Activated naive CD4-positive, alpha-beta T cell treated with anti-CD3 and anti-CD28 coated beads for 36 hours (primary cell): ENCODE results near the gene IGF2BP1. TPM values are rescaled to one million over a fixed set of nuclear protein-coding genes. Genes with fewer than 3 reads are reported as not detected.
"Not testable (repeated sequence)": the region's sequence is repeated elsewhere in the genome, so short reads cannot be mapped to it uniquely, and the experiment has no call there.

Source experiments
- CTCF ChIA-PET: fragments of 350-600 bp; sonication (Branson Sonifier 250); formaldehyde crosslinking; loops from one replicate; lab custom pipeline; 2021; ENCODE audit warnings: antibody characterized with exemption; lab: Charles Lee
- DNase-seq: peaks from one replicate; pipeline ENCODE4 v3.0.0-alpha.2; 2020
- H3K27ac Mint-ChIP-seq: one replicate; pipeline ENCODE4 v1.8.0; 2021; ENCODE audit warnings: mild to moderate bottlenecking, mixed read lengths
- H3K27me3 Mint-ChIP-seq: one replicate; pipeline ENCODE4 v1.8.0; 2021; ENCODE audit warnings: low read depth, mixed read lengths
- H3K36me3 Mint-ChIP-seq: one replicate; pipeline ENCODE4 v1.8.0; 2021; ENCODE audit warnings: low read depth, mixed read lengths
- H3K4me1 Mint-ChIP-seq: one replicate; pipeline ENCODE4 v1.8.0; 2021; ENCODE audit warnings: low read depth, mixed read lengths
- H3K4me3 Mint-ChIP-seq: one replicate; pipeline ENCODE4 v1.8.0; 2021; ENCODE audit warnings: mild to moderate bottlenecking, moderate library complexity, mixed read lengths
- H3K9me3 Mint-ChIP-seq: one replicate; pipeline ENCODE4 v1.8.0; 2021; ENCODE audit warnings: mixed read lengths
- intact Hi-C: fragments of 100-400 bp; cut with micrococcal nuclease; formaldehyde crosslinking; loops from one replicate; pipeline ENCODE4 v1.15.1; 2023
- total RNA-seq, 2 experiments: library from RNA; stranded (reverse); gene quantifications; one replicate each; pipeline ENCODE4 v1.2.3, GENCODE V29; 2021

Gene IGF2BP1
- total RNA-seq, 2 experiments from 2014 or later: 0.57 to 0.60 TPM

- intact Hi-C loops: no loop called here
- Mint-ChIP-seq H3K4me3 (no peak overlapping the region), H3K36me3 (no peaks in the 10 kb centered on the region), H3K27ac (no peak overlapping the region), H3K27me3 (peaks cover 2% of the 10 kb centered on the region), H3K9me3 (no peaks in the 10 kb centered on the region), H3K4me1 (no peaks in the 10 kb centered on the region)
- no peak for DNase-seq
- CTCF ChIA-PET: interaction anchor here (0.6 kb wide), 1 partner anchor 232 kb away, joined by 3 read pairs; no protein-coding TSS in a partner anchor
Observed at GRCh38 chr17:49024523-49024922, 27.3 kb downstream of the IGF2BP1 start.

DNA sequence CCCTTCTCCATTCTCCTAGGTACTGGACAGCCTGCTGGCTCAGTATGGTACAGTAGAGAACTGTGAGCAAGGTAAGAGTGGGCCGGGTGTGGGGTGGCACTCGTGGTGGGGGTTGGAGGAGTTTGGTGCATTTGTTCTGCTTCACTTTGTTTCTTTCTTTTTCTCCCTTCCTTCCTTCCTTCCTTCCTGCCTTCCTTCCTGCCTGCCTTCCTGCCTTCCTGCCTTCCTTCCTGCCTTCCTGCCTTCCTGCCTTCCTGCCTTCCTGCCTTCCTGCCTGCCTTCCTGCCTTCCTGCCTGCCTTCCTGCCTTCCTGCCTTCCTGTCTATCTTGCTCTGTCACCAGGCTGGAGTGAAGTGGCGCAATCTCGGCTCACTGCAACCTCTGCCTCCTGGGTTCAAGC lies 29.3 kb downstream of the IGF2BP1 start:
- H3K4me1 Mint-ChIP-seq, H3K27ac Mint-ChIP-seq, H3K27me3 Mint-ChIP-seq, H3K9me3 Mint-ChIP-seq, H3K4me3 Mint-ChIP-seq, CTCF ChIA-PET, H3K36me3 Mint-ChIP-seq, intact Hi-C loops, DNase-seq: not testable (repeated sequence)

DNA sequence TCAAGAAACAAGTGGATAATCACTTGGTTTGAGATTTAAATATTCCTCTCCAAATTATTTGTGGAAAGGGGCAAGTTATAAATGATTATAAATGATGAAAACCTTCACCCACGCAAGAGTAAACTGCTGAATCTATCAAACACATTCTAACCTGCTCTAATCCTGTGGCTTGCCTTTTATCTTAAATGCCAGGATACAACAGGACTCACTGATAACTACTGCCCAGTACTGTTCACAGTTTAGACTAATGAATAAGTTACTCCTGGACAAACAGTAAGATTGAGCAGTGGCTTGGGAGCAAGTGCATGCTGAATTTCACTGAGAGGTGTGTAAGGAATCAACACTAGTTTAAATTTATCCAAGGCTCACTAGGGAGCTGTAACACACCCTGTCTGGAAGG lies 31.1 kb downstream of the IGF2BP1 start:
- intact Hi-C loops: no loop called here
- DNase-seq: no peak
- Mint-ChIP-seq H3K27me3 (peaks cover 2% of the 10 kb centered on the region), H3K27ac (no peak overlapping the region), H3K4me1 (peaks cover 4% of the 10 kb centered on the region), H3K36me3 (no peaks in the 10 kb centered on the region), H3K4me3 (no peak overlapping the region), H3K9me3 (no peaks in the 10 kb centered on the region)
- CTCF ChIA-PET: interaction anchor here (2.1 kb wide), 1 partner anchor 149 kb away, joined by 5 read pairs; no protein-coding TSS in a partner anchor

GRCh38 chr17:49029801-49030200 lies 32.6 kb downstream of the IGF2BP1 start:
- CTCF ChIA-PET: interaction anchor here (0.7 to 2.1 kb wide), 3 partner anchors 15 to 151 kb away, joined by 5 to 8 read pairs (median 5); no protein-coding TSS in a partner anchor
- Mint-ChIP-seq H3K9me3 (no peaks in the 10 kb centered on the region), H3K4me3 (no peak overlapping the region), H3K4me1 (peaks cover 4% of the 10 kb centered on the region), H3K27me3 (peaks cover 2% of the 10 kb centered on the region), H3K36me3 (no peaks in the 10 kb centered on the region), H3K27ac (no peak overlapping the region)
- no peak for DNase-seq
- intact Hi-C loops: no loop called here

DNA sequence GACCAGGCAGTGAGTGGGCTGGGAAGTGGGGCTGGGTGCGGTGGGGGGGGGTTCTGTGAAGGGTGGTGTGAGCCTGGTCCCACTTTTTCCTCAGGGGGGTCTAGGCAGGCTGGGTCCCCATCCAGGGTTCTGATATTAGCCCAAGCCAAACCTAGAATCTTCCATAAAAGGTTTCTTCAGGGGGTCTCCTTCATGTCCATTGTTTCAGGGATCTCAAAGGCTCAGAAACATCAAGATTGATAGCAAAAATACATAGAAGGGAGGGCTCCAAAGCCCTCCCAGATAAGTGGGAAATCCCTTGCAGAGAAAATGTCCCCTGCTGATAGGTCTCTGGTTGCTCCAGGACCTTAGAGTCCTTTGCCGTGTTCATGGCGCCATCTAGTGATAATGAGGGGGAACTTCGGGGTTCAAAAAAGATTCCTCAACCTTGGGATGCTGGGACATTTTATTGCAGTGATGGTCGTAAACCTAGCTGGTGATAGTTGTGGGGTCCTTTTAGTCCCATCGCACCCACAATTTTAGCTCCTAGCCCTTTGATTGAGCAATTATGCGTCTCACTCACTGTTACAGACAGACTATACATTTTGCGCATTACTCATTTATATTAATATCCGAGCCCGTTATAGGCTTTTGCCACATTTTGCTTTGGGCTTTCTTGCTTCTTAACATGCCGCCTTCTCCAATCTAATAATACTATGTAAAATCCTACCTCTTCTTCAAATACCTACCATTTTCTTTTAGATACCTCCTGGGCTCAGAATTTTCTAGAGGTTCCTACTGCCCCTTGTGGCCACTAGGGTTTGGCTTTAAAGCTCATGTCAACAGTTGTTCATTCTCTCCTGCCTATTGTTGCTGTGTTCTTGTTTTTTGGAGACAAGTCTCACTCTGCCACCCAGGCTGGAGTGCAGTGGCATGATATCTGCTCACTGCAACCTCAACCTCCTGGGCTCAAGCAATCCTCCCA lies 35.1 kb downstream of the IGF2BP1 start:
- Mint-ChIP-seq H3K4me1 (peaks cover 4% of the 10 kb centered on the region), H3K4me3 (no peak overlapping the region), H3K36me3 (no peaks in the 10 kb centered on the region), H3K9me3 (peaks cover 1% of the 10 kb centered on the region), H3K27me3 (peaks cover 4% of the 10 kb centered on the region), H3K27ac (no peak overlapping the region)
- DNase-seq: peak; percentile 65
- CTCF ChIA-PET: interaction anchor here (0.6 to 2.6 kb wide), 38 partner anchors 11 to 417 kb away, joined by 3 to 14 read pairs (median 4); partner anchors contain the start of genes ATP5MC1 and GIP
- intact Hi-C loops: loop anchor here (1.0 to 2.0 kb wide), 7 partner anchors 78 to 354 kb away; no protein-coding TSS in a partner anchor

DNA sequence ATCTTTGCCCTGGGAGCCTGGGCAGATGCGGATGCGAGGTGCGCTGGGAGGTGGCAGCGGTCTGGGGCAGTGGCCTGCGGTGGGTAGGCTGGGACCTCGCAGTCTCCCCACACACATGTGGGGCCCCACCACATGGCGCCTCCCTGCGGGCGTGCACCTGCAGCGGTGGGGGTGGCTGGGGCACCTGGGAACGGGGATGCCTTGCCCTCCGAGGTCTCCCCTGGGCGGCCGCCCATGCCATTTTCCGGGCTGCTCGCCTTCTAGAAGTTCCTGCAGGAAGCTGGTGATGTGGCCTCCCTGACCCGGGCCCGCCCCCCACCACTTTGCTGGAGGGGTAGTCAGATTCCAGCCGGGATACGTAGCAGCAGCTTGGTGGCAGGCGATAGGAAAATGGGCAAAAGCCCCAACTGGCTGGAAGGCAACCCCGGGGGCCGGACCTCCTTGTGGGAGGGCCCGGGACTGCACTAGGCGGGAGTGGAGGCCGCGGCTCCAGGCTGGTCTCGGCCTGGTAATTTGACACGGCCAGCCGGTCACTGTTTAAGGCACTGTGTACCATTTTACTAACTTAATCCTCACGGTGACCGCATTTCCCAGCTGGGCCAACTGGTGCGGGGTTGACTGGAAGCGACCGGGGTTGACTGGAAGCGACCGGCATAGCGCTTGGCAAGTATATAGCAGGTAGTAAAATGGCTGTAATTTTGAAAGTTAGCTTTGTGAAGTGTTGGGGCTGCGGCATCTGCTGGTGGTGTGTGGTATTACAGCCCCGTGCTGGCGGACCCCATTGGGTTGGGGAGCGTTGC lies 38.5 kb downstream of the IGF2BP1 start:
- CTCF ChIA-PET: interaction anchor here (0.6 to 2.3 kb wide), 8 partner anchors 24 to 357 kb away, joined by 3 to 13 read pairs (median 4); partner anchors contain the start of genes IGF2BP1 and SNF8
- intact Hi-C loops: no loop called here
- DNase-seq: peak; percentile 42
- Mint-ChIP-seq H3K4me3 (no peak overlapping the region), H3K27ac (no peak overlapping the region), H3K27me3 (peaks cover 4% of the 10 kb centered on the region), H3K9me3 (peaks cover 1% of the 10 kb centered on the region), H3K36me3 (no peaks in the 10 kb centered on the region), H3K4me1 (peaks cover 4% of the 10 kb centered on the region)

DNA sequence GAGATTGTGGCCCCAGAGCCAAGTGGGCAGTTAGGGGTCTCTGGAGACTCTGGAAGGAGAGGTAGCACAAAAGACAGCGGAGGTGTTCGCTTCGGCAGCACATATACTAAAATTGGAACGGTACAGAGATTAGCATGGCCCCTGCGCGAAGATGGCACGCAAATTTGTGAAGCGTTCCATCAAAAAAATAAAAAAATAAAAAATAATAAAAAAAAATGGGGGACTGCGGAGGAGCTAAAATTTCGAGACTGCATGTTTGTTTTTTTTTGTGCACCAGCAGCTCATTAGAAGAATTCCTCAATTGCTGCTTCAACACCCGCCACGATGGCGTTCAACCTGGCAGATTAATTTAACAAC lies 39.1 kb downstream of the IGF2BP1 start:
- Mint-ChIP-seq H3K36me3 (no peaks in the 10 kb centered on the region), H3K27ac (no peak overlapping the region), H3K27me3 (peaks cover 4% of the 10 kb centered on the region), H3K9me3 (peaks cover 1% of the 10 kb centered on the region), H3K4me1 (peaks cover 4% of the 10 kb centered on the region), H3K4me3 (no peak overlapping the region)
- intact Hi-C loops: no loop called here
- CTCF ChIA-PET: interaction anchor here (0.6 to 2.3 kb wide), 9 partner anchors 25 to 482 kb away, joined by 3 to 13 read pairs (median 4); partner anchors contain the start of gene IGF2BP1
- no peak for DNase-seq

- CTCF ChIA-PET: no interaction called here
- DNase-seq: no peak
- H3K4me1 Mint-ChIP-seq: no peaks in the 10 kb centered on the region
- H3K27ac Mint-ChIP-seq: no peak overlapping the region
- H3K4me3 Mint-ChIP-seq: no peak overlapping the region
- H3K27me3 Mint-ChIP-seq: peaks cover 3% of the 10 kb centered on the region
- no peaks in the 10 kb centered on the region for H3K36me3 Mint-ChIP-seq
- intact Hi-C loops: no loop called here
- peaks cover 1% of the 10 kb centered on the region for H3K9me3 Mint-ChIP-seq
Observed at GRCh38 chr17:49038138-49038537, 41.0 kb downstream of the IGF2BP1 start.

DNA sequence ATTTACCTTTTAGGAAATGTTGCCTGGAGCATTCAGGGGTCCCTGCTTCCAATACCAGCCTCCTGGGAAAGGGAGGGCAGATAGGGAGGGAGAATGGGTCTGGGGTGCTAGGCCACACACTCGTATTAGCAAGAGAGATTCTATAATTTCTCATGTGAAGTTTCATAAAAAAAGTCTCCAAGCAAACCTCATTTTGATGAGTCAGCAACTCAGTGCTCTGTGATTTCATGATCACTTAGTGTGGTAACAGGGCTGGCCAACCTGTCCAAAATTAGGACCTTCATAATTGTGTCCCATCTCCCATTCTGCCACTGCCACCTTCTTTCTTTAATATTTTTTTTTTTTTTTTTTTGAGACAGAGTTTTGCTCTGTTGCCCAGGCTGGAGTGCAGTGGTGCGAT lies 41.4 kb downstream of the IGF2BP1 start:
- Mint-ChIP-seq H3K4me1 (no peaks in the 10 kb centered on the region), H3K27ac (no peak overlapping the region), H3K36me3 (no peaks in the 10 kb centered on the region), H3K4me3 (no peak overlapping the region), H3K27me3 (peaks cover 3% of the 10 kb centered on the region), H3K9me3 (peaks cover 1% of the 10 kb centered on the region)
- DNase-seq: no peak
- intact Hi-C loops: no loop called here
- CTCF ChIA-PET: no interaction called here

DNA sequence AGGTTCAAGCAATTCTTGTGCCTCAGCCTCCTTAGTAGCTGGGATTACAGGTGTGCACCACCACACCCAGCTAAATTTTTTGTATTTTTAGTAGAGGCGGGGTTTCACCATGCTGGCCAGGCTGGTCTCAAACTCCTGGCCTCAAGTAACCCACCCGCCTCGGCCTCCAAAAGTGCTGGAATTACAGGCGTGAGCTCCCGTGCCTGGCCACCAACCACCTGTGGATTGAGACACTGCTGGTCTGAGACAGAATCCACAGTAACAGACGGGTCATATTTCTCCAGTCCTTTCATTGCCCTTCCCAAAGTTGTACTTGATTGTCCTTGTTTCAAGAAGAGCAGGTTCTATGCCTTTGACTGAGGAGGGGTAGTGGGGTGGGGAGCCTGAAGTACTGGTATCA lies 42.3 kb downstream of the IGF2BP1 start:
- H3K4me1 Mint-ChIP-seq, DNase-seq, H3K27me3 Mint-ChIP-seq, H3K9me3 Mint-ChIP-seq, H3K36me3 Mint-ChIP-seq, H3K4me3 Mint-ChIP-seq, intact Hi-C loops, H3K27ac Mint-ChIP-seq: not testable (repeated sequence)
- CTCF ChIA-PET: interaction anchor here (1.0 kb wide), 2 partner anchors 83 to 361 kb away, joined by 4 to 5 read pairs; no protein-coding TSS in a partner anchor

DNA sequence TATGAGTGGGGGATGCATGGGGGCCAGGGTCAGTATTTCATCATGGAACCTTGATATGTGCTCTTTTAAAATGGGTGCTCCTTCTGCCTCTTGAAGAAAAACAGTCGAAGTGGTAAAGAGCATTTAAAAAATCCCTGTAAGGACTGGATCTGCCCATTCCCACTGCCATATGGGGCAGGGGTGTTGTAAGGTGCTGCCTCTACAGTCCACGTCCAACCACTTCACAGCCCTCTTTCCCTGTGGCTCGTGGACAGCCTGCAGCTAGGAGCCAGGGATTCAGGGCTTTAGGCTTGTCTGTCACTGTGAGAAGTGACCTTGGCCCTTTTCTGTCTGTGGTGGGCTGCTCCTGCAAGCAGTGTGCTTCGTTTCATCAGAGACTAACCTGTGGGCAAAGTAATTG lies 44.3 kb downstream of the IGF2BP1 start:
- H3K27ac Mint-ChIP-seq: no peak overlapping the region
- H3K4me1 Mint-ChIP-seq: no peaks in the 10 kb centered on the region
- H3K4me3 Mint-ChIP-seq: no peak overlapping the region
- peaks cover 3% of the 10 kb centered on the region for H3K27me3 Mint-ChIP-seq
- CTCF ChIA-PET: no interaction called here
- no peak for DNase-seq
- H3K9me3 Mint-ChIP-seq: no peaks in the 10 kb centered on the region
- H3K36me3 Mint-ChIP-seq: no peaks in the 10 kb centered on the region
- intact Hi-C loops: no loop called here

DNA sequence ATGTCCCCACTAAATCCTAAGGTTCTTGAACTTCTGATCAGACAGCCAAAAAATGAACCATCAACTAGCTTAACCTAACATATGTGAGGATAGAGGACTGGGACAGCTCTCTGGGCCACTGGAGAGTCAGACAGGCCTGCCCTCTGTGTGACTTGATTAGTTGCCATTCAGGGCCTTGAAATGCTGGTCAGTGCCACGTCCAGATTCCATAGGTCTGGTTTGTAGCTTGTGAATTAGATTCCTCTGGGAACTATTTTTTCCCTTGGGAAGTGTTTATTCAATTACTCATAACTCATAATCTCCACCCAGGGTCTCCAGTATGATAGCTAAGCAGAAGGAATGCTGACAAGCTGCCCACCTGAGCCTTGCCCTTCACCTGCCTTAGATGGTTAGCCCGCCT lies 48.2 kb downstream of the IGF2BP1 start:
- no peak overlapping the region for H3K4me3 Mint-ChIP-seq
- no peaks in the 10 kb centered on the region for H3K9me3 Mint-ChIP-seq
- intact Hi-C loops: no loop called here
- H3K27ac Mint-ChIP-seq: no peak overlapping the region
- H3K4me1 Mint-ChIP-seq: no peaks in the 10 kb centered on the region
- CTCF ChIA-PET: interaction anchor here (0.6 to 1.2 kb wide), 4 partner anchors 15 to 355 kb away, joined by 3 to 4 read pairs (median 3); no protein-coding TSS in a partner anchor
- peaks cover 4% of the 10 kb centered on the region for H3K27me3 Mint-ChIP-seq
- H3K36me3 Mint-ChIP-seq: no peaks in the 10 kb centered on the region
- DNase-seq: no peak
